GM12878 (cell line): ENCODE data around the gene VGLL3. TPM values are rescaled to one million over a fixed set of nuclear protein-coding genes. Genes with fewer than 3 reads are reported as not detected.

Experiments
- ATAC-seq: fragments of 200-7000 bp; cut with Tn5 transposase; 3 replicates; pipeline ENCODE4 v1.9.1; 2020; ENCODE audit warnings: mild to moderate bottlenecking, moderate library complexity
- BruUV-seq: library from RNA; stranded (reverse); fragments of 400-500 nt; replicated peaks from 2 replicates; lab custom pipeline; 2021; lab: Mats Ljungman, UMichigan
- CTCF ChIA-PET: fragments of 300-600 bp; sonication (Branson Sonifier 250); formaldehyde crosslinking; extraction: SDS; loops from one replicate; lab custom pipeline; 2021; ENCODE audit warnings: inconsistent platforms; lab: Yijun Ruan, JAX
- POLR2A ChIA-PET: fragments of 350-600 bp; formaldehyde crosslinking; extraction: SDS; loops from one replicate; lab custom pipeline; 2021; ENCODE audit warnings: inconsistent platforms; lab: Charles Lee
- RAD21 ChIA-PET: fragments of 300-600 bp; sonication (Branson Sonifier 250); formaldehyde crosslinking; loops from one replicate; lab custom pipeline; 2023; ENCODE audit warnings: antibody characterized with exemption; ENCODE audit not compliant: unreplicated experiment; lab: Charles Lee
- SMC1A ChIA-PET: fragments of 300-600 bp; sonication (Branson Sonifier 250); formaldehyde crosslinking; loops from one replicate; lab custom pipeline; 2023; ENCODE audit not compliant: unreplicated experiment, uncharacterized antibody; lab: Charles Lee
- DNase-seq: peaks from one replicate; pipeline ENCODE4 v3.0.0-alpha.2; 2011; ENCODE audit warnings: low read depth, low spot score
- FAIRE-seq: peaks from 3 replicates; lab custom pipeline; 2011; peaks lifted over from hg19 to GRCh38; lab: Jason Lieb, UNC
- H2AFZ ChIP-seq: 2 replicates; pipeline ENCODE4 v1.6.0; 2011; ENCODE audit warnings: low read depth, low read length, control low read depth; ENCODE audit not compliant: control insufficient read depth
- H3K27ac ChIP-seq: 2 replicates; pipeline ENCODE4 v1.5.1; 2011; ENCODE audit warnings: control low read depth; ENCODE audit not compliant: control insufficient read depth, insufficient read depth
- H3K27me3 ChIP-seq, 2 experiments: replicated peaks in 1 of 2; 2 replicates each; pipeline versions ENCODE4 v1.6.0 to v1.6.1; 2011; ENCODE audit warnings: low read length in 1 of 2; ENCODE audit not compliant: control insufficient read depth in 2 of 2, insufficient read depth in 2 of 2
- H3K36me3 ChIP-seq, 2 experiments: 2 replicates each; pipeline ENCODE4 v1.5.1; 2011; ENCODE audit warnings: low read length in 1 of 2; ENCODE audit not compliant: control insufficient read depth in 2 of 2, insufficient read depth in 2 of 2
- H3K4me1 ChIP-seq: 2 replicates; pipeline ENCODE4 v1.6.1; 2011; ENCODE audit warnings: mild to moderate bottlenecking, low read length, moderate library complexity, mixed read lengths; ENCODE audit not compliant: control insufficient read depth, insufficient read depth
- H3K4me2 ChIP-seq: 2 replicates; pipeline ENCODE4 v1.6.0; 2011; ENCODE audit warnings: control low read depth; ENCODE audit not compliant: control insufficient read depth, insufficient read depth
- H3K4me3 ChIP-seq: fragments of 200-600 bp; sonication (generic); 2 replicates; pipeline ENCODE4 v1.5.1; 2016
- H3K79me2 ChIP-seq: 2 replicates; pipeline ENCODE4 v1.6.0; 2011; ENCODE audit warnings: low read length; ENCODE audit not compliant: control insufficient read depth, insufficient read depth
- H3K9ac ChIP-seq: 2 replicates; pipeline ENCODE4 v1.8.0; 2011; ENCODE audit warnings: low read length, control low read depth, mixed read lengths; ENCODE audit not compliant: control insufficient read depth, insufficient read depth
- H3K9me3 ChIP-seq: replicated peaks from 3 replicates; pipeline ENCODE4 v1.5.1; 2011; ENCODE audit warnings: mild to moderate bottlenecking, low read length; ENCODE audit not compliant: control insufficient read depth, insufficient read depth
- H4K20me1 ChIP-seq: 2 replicates; pipeline ENCODE4 v1.6.0; 2011; ENCODE audit not compliant: control insufficient read depth, insufficient read depth
- ASH2L ChIP-seq: fragments of 300-600, 200-600 bp; sonication (generic); IDR thresholded peaks from 2 replicates; pipeline ENCODE4 v1.6.1; 2017; ENCODE audit warnings: low read depth, mild to moderate bottlenecking, borderline replicate concordance
- BACH1 ChIP-seq: fragments of 450-650 bp; IDR thresholded peaks from 2 replicates; pipeline ENCODE4 v1.6.1; 2017; ENCODE audit warnings: mild to moderate bottlenecking, borderline replicate concordance
- BCLAF1 ChIP-seq: fragments of 450-650 bp; IDR thresholded peaks from 2 replicates; pipeline ENCODE4 v1.6.1; 2017; ENCODE audit warnings: antibody characterized with exemption, mild to moderate bottlenecking, moderate library complexity
- CHD2 ChIP-seq: IDR thresholded peaks from 2 replicates; pipeline ENCODE4 v1.6.1; 2011; ENCODE audit warnings: low read depth, low read length, improper control_type of control experiment, borderline replicate concordance
- EP300 ChIP-seq, 2 experiments: fragments of 150-350 bp in 1 of 2; IDR thresholded peaks; 2 replicates each; pipeline ENCODE4 v1.6.1; 2011 to 2012; ENCODE audit warnings: low read depth in 2 of 2, low read length in 2 of 2, borderline replicate concordance in 1 of 2, improper control_type of control experiment in 1 of 2, inconsistent platforms in 1 of 2; ENCODE audit not compliant: control insufficient read depth in 1 of 2
- HDGF ChIP-seq: fragments of 450-650 bp; IDR thresholded peaks from 2 replicates; pipeline ENCODE4 v1.6.1; 2016; ENCODE audit warnings: antibody characterized with exemption
- IKZF2 ChIP-seq, 2 experiments: fragments of 450-650 bp; IDR thresholded peaks; 2 replicates each; pipeline ENCODE4 v1.6.1; 2017; ENCODE audit warnings: mild to moderate bottlenecking in 2 of 2, moderate library complexity in 2 of 2
- WGBS: methylation state at CpG from one replicate; pipeline ENCODE4 v1.1.6; 2016; ENCODE audit warnings: low lambda C conversion rate; ENCODE audit not compliant: insufficient replicate concordance, insufficient coverage; ENCODE audit errors: missing lambda C conversion rate; 5-methylcytosine and 5-hydroxymethylcytosine counted together
- in situ Hi-C: fragments of 300-500 bp; cut with MboI; formaldehyde crosslinking; loops from 9 replicates; pipeline ENCODE4 v1.14.3; 2018; ENCODE audit warnings: mixed read lengths
- intact Hi-C: fragments of 100-400 bp; cut with micrococcal nuclease; formaldehyde crosslinking; loops from one replicate; pipeline ENCODE4 v1.14.2; 2022; ENCODE audit not compliant: unreplicated experiment
- polyA plus RNA-seq, 11 experiments: library from polyadenylated mRNA; depleted of rRNA in 4 of 11; unstranded in 6 of 11; stranded (reverse) in 5 of 11; fragments of >200 nt; fragmentation: Nextera tagmentation in 4 of 11; fragmentation: Illumina TruSeq in 1 of 11; extraction: Ambion mirVana in 4 of 11; extraction: Trizol in 1 of 11; gene quantifications; 1 replicate in 1 of 11; 2 replicates in 10 of 11; pipeline versions ENCODE4 v1.2.1 to v1.2.3, GENCODE V29; 2011 to 2016; ENCODE audit warnings: inconsistent platforms in 2 of 11, missing spikeins in 2 of 11, low read depth in 1 of 11
- total RNA-seq, 4 experiments: library from RNA; depleted of rRNA in 3 of 4; stranded (reverse); fragments of >200 nt in 3 of 4; fragmentation: Illumina TruSeq in 1 of 4; extraction: Trizol in 1 of 4; gene quantifications; 2 replicates each; pipeline versions ENCODE4 v1.2.1 to v1.2.3, GENCODE V29; 2013 to 2021

The VGLL3 gene
- total and polyA plus RNA-seq, 10 of the 15 experiments (the other 5 are each of a cell fraction or from before 2014, with no cell fraction given), result 0.05 TPM; not detected in 9

- RAD21 ChIA-PET, result interaction anchor here (1.1 kb wide), 1 partner anchor 109 kb away, joined by 4 read pairs; no protein-coding TSS in a partner anchor
- H3K9me3 ChIP-seq, result no peaks in the 10 kb centered on the region
- no peak overlapping the region for H3K27ac ChIP-seq
- intact Hi-C loops, result loop anchor here (10.0 kb wide), 1 partner anchor 199 kb away; no protein-coding TSS in a partner anchor
- no peaks in the 10 kb centered on the region for H3K36me3 ChIP-seq
- H3K79me2 ChIP-seq, result no peaks in the 10 kb centered on the region
- no peak for ATAC-seq
- H4K20me1 ChIP-seq, result no peaks in the 10 kb centered on the region
- H3K4me1 ChIP-seq, result no peaks in the 10 kb centered on the region
- no peak for TF ChIP-seq HDGF
- TF ChIP-seq BCLAF1, result no peak
- TF ChIP-seq IKZF2 (IDR thresholded peaks at IDR 0.05), result no peak
- no peak for TF ChIP-seq BACH1
- no peak for TF ChIP-seq ASH2L
- no peak for TF ChIP-seq EP300 (IDR thresholded peaks at IDR 0.05; ENCODE audit: borderline replicate concordance in 1 of 2, control insufficient read depth in 1 of 2, low read depth in 2 of 2, low read length in 2 of 2)
- TF ChIP-seq CHD2, result no peak
- H3K4me3 ChIP-seq, result no peak overlapping the region
- no peaks in the 10 kb centered on the region for H3K27me3 ChIP-seq
- no TSS peak for BruUV-seq
- no peak overlapping the region for H3K4me2 ChIP-seq
- POLR2A ChIA-PET, result no interaction called here
- SMC1A ChIA-PET, result interaction anchor here (1.5 kb wide), 1 partner anchor 9 kb away, joined by 4 read pairs; no protein-coding TSS in a partner anchor
- no peak for DNase-seq
- 4% methylated on average over 3 of the region's 3 CpGs for WGBS
- H2AFZ ChIP-seq, result no peak overlapping the region
- no peak for FAIRE-seq
- CTCF ChIA-PET, result interaction anchor here (0.7 to 1.4 kb wide), 3 partner anchors 172 to 1584 kb away, joined by 3 to 4 read pairs (median 4); no protein-coding TSS in a partner anchor
- in situ Hi-C loops, result loop anchor here (25.0 kb wide), 1 partner anchor 189 kb away; no protein-coding TSS in a partner anchor
- H3K9ac ChIP-seq, result no peak overlapping the region
Observed at GRCh38 chr3:86973440-86973839, 17.5 kb downstream of the VGLL3 start.
